ENCODE measurements around the gene GSE1. TPM values are rescaled to one million over a fixed set of nuclear protein-coding genes. Genes with fewer than 3 reads are reported as not detected.

Gene GSE1
- total and polyA plus RNA-seq, 9 of the 15 experiments (the other 6 are each of a cell fraction or from before 2014, with no cell fraction given): 12.2 to 244 (median 57.9) TPM

GRCh38 chr16:85670840-85671239 is 57.7 kb downstream of the GSE1 start:
- Histone ChIP-seq H3K27me3 (ENCODE audit: control insufficient read depth in 2 of 2, insufficient read depth in 2 of 2, low read length in 2 of 2) (no peaks in the 10 kb centered on the region), H3K36me3 (ENCODE audit: control insufficient read depth, insufficient read depth, low read length) (peaks cover 97% of the 10 kb centered on the region), H4K20me1 (replicated peaks; ENCODE audit: control insufficient read depth, insufficient read depth, low read length) (peaks cover 34% of the 10 kb centered on the region; the same call in 1 of the 2 replicates), H3K9ac (ENCODE audit: insufficient read depth in 1 of 2, low read depth in 2 of 2, low read length in 2 of 2) (peak overlapping the region in 1 of 2 experiments; percentile 29; a peak in 1 of 4 replicates), H3K9me3 (replicated peaks; ENCODE audit: control insufficient read depth, insufficient read depth, low read depth, low read length) (no peaks in the 10 kb centered on the region), H3K4me3 (no peak overlapping the region), H3K4me2 (ENCODE audit: insufficient read depth, low read length) (no peak overlapping the region), H3K79me2 (ENCODE audit: control insufficient read depth, insufficient read depth, low read length) (peaks cover 14% of the 10 kb centered on the region; the same call in 1 of the 3 replicates), H3K4me1 (replicated peaks in 1 of 2; ENCODE audit: control insufficient read depth in 2 of 2, insufficient read depth in 2 of 2, low read length in 2 of 2) (peaks cover 0 to 4% of the 10 kb centered on the region in 2 experiments; a peak in 3 of 5 replicates), H3K9me1 (ENCODE audit: control insufficient read depth, insufficient read depth, low read length) (no peaks in the 10 kb centered on the region), H2AFZ (ENCODE audit: low read depth, low read length) (no peak overlapping the region), H3K27ac (ENCODE audit: extremely low read depth, low read depth, low read length) (no peak overlapping the region)
- intact Hi-C loops (cut with micrococcal nuclease) (no loop called here), in situ Hi-C loops (cut with MboI) (no loop called here)
- 96% methylated on average over 14 of the region's 14 CpGs for WGBS (ENCODE audit: insufficient coverage, low coverage, missing lambda C conversion rate)
- DNase-seq (ENCODE audit: extremely low read depth in 1 of 4, low spot score in 3 of 4) (no peak), ATAC-seq (no peak), FAIRE-seq (no peak)
- TF ChIP-seq SMARCA4 (IDR thresholded peaks at IDR 0.05) (no peak), RUNX1 (IDR thresholded peaks at IDR 0.05; ENCODE audit: low read depth) (no peak), POLR2G (IDR thresholded peaks at IDR 0.05; ENCODE audit: low read depth, low read length) (peak; percentile 58), RFX5 (IDR thresholded peaks at IDR 0.05; ENCODE audit: low read depth, low read length) (no peak), NR1H2 (CRISPR knock-in tag; IDR thresholded peaks at IDR 0.05) (no peak), ZNF77 (CRISPR knock-in tag; IDR thresholded peaks at IDR 0.05) (no peak), ZNF785 (CRISPR knock-in tag; IDR thresholded peaks at IDR 0.05) (no peak), RBM22 (IDR thresholded peaks at IDR 0.05; ENCODE audit: low read depth, low read length, poor library complexity, severe bottlenecking) (peak; percentile 29), ZNF324 (CRISPR knock-in tag; IDR thresholded peaks at IDR 0.05) (no peak), L3MBTL2 (IDR thresholded peaks at IDR 0.05) (no peak), GATA2 (CRISPR knock-in tag; IDR thresholded peaks at IDR 0.05) (no peak), ZNF780A (CRISPR knock-in tag; IDR thresholded peaks at IDR 0.05) (no peak), MCM2 (IDR thresholded peaks at IDR 0.05; ENCODE audit: low read depth) (no peak), ZNF57 (CRISPR knock-in tag; IDR thresholded peaks at IDR 0.05) (no peak)
- no TSS peak for BruUV-seq (replicated peaks)
- ChIA-PET CTCF (ENCODE audit: low intra/inter-chr PET ratio) (no interaction called here), POLR2A (interaction anchor here (1.3 kb wide), 1 partner anchor 15 kb away, joined by 3 read pairs; no protein-coding TSS in a partner anchor)
